ENCODE measurements around the gene MKLN1.
"Not testable (repeated sequence)": the region's sequence is repeated elsewhere in the genome, so short reads cannot be mapped to it uniquely, and the experiment has no call there.

The MKLN1 gene

GRCh38 chr7:131327626-131328376 is at the start of gene MKLN1:
Gene MKLN1 (plus strand): TSS chr7:131327876. CDS start chr7:131327900, 24 bp downstream.
- DNase-seq (ENCODE audit: low read depth in 2 of 2), result peak; percentile 65 to 74

GRCh38 chr7:131279044-131279443 is 48.6 kb upstream of the MKLN1 start:
- no peak for DNase-seq (ENCODE audit: low read depth in 2 of 2)

- no peak for DNase-seq (ENCODE audit: low read depth in 2 of 2)
Measured at GRCh38 chr7:131281266-131282048, 46.2 kb upstream of the MKLN1 start.

- no peak for DNase-seq (ENCODE audit: low read depth in 2 of 2)
Measured at GRCh38 chr7:131284702-131285419, 42.8 kb upstream of the MKLN1 start.

GRCh38 chr7:131285556-131285955 is 42.1 kb upstream of the MKLN1 start:
- DNase-seq (ENCODE audit: low read depth in 2 of 2), result peak in 1 of 2 experiments; percentile 1

GRCh38 chr7:131288450-131288849 is 39.2 kb upstream of the MKLN1 start:
- DNase-seq (ENCODE audit: low read depth in 2 of 2), result no peak

GRCh38 chr7:131289051-131289450 is 38.6 kb upstream of the MKLN1 start:
- DNase-seq (ENCODE audit: low read depth in 2 of 2), result no peak

GRCh38 chr7:131292141-131292905 is 35.4 kb upstream of the MKLN1 start:
- DNase-seq (ENCODE audit: low read depth in 2 of 2), result no peak

- no peak for DNase-seq (ENCODE audit: low read depth in 2 of 2)
Measured at GRCh38 chr7:131293018-131293417, 34.7 kb upstream of the MKLN1 start.

- no peak for DNase-seq (ENCODE audit: low read depth in 2 of 2)
Measured at GRCh38 chr7:131294553-131294952, 33.1 kb upstream of the MKLN1 start.

- no peak for DNase-seq (ENCODE audit: low read depth in 2 of 2)
Measured at GRCh38 chr7:131298608-131298992, 29.1 kb upstream of the MKLN1 start.

- DNase-seq (ENCODE audit: low read depth in 2 of 2), result no peak
Measured at GRCh38 chr7:131299074-131299473, 28.6 kb upstream of the MKLN1 start.

- no peak for DNase-seq (ENCODE audit: low read depth in 2 of 2)
Measured at GRCh38 chr7:131300078-131300477, 27.6 kb upstream of the MKLN1 start.

- DNase-seq (ENCODE audit: low read depth in 2 of 2), result no peak
Measured at GRCh38 chr7:131300572-131301466, 26.9 kb upstream of the MKLN1 start.

GRCh38 chr7:131302446-131302845 is 25.2 kb upstream of the MKLN1 start:
- DNase-seq (ENCODE audit: low read depth in 2 of 2), result no peak

- DNase-seq (ENCODE audit: low read depth in 2 of 2), result peak in 1 of 2 experiments; percentile 5
Measured at GRCh38 chr7:131302876-131303707, 24.6 kb upstream of the MKLN1 start.

- DNase-seq (ENCODE audit: low read depth in 2 of 2), result no peak
Measured at GRCh38 chr7:131305152-131305551, 22.5 kb upstream of the MKLN1 start.

GRCh38 chr7:131306041-131306440 is 21.6 kb upstream of the MKLN1 start:
- DNase-seq (ENCODE audit: low read depth in 2 of 2), result not testable (repeated sequence)

GRCh38 chr7:131306777-131307176 is 20.9 kb upstream of the MKLN1 start:
- DNase-seq (ENCODE audit: low read depth in 2 of 2), result no peak

- no peak for DNase-seq (ENCODE audit: low read depth in 2 of 2)
Measured at GRCh38 chr7:131307627-131308026, 20.0 kb upstream of the MKLN1 start.

All from fibroblast of skin of left quadriceps (primary cell).